Peyer's patch (tissue), 4 donors: ENCODE measurements around the gene COL24A1.

Source experiments
- CTCF ChIP-seq, 6 experiments: fragments of 450-650 bp in 4 of 6; fragments of 200-600 bp in 2 of 6; sonication (generic) in 1 of 6; IDR thresholded peaks; one replicate each; pipeline ENCODE4 v1.5.1; 2017 to 2019; ENCODE audit warnings: antibody characterized with exemption in 6 of 6, mild to moderate bottlenecking in 3 of 6, moderate library complexity in 1 of 6
- POLR2A ChIP-seq, 2 donors: fragments of 450-650 bp; IDR thresholded peaks; one replicate each; pipeline ENCODE4 v1.5.1; 2017; ENCODE audit warnings: antibody characterized with exemption in 2 of 2, mild to moderate bottlenecking in 2 of 2, moderate library complexity in 2 of 2

GRCh38 chr1:86152887-86153286 is 3.7 kb downstream of the COL24A1 start:
- TF ChIP-seq POLR2A (IDR thresholded peaks at IDR 0.05) (no peak), CTCF (IDR thresholded peaks at IDR 0.05) (no peak)
